Prostate gland (tissue), 2 donors: ENCODE results near the gene KRTAP9-1.

Experiments
- CTCF ChIP-seq, 4 experiments: fragments of 200-600 bp in 2 of 4; fragments of 450-650 bp in 2 of 4; sonication (generic) in 2 of 4; IDR thresholded peaks; 1 replicate in 3 of 4; 2 replicates in 1 of 4; pipeline ENCODE4 v1.5.1; 2016 to 2019; ENCODE audit warnings: antibody characterized with exemption in 4 of 4, mild to moderate bottlenecking in 2 of 4, moderate library complexity in 2 of 4
- POLR2A ChIP-seq: fragments of 450-650 bp; IDR thresholded peaks from one replicate; pipeline ENCODE4 v1.6.1; 2016; ENCODE audit warnings: antibody characterized with exemption, mild to moderate bottlenecking

DNA sequence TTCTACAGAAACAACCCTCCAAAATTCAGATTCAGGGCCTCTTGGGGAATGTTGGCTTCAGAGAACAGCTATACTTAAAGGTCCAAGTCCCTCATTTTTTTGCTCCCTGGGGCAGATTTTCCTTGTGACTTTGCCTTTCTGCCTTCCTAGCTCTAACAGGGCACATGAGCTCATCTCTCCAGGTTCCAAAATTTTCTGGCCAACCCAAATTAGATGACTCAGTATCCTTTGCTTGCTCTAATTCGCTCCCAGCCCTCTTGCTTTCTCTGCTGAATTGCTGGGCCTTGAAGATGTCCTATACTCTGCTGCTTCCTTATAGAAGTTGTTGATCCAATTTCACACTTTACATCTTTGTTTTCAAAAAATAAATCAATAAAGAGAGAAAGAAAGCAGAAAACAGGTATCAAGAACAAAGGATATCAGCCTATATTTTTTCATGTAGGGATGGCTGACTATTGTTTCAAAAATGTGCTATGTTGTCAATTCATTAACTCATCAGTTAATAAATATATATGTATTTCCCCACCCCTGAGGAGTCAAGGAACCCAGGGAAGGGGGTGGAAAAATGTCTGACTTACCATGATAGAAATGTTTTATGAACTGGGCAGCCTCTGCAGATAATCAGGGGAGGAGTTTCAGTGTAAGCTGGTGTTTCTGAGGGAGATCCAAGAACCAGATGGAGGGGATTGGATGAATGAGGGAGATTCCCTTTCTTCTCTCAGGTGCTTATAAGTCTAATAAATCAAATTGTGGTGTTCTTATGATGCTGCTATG lies 10.7 kb upstream of the KRTAP9-1 start:
- TF ChIP-seq CTCF (IDR thresholded peaks at IDR 0.05): no peak
- no peak for TF ChIP-seq POLR2A
